ENCODE measurements around the gene RGS12. TPM values are rescaled to one million over a fixed set of nuclear protein-coding genes. Genes with fewer than 3 reads are reported as not detected.

Gene RGS12
- total RNA-seq, 1 experiment from 2014 or later: 48.5 TPM

- H3K4me3 ChIP-seq: no peak overlapping the region
- H3K27me3 ChIP-seq (replicated peaks): no peaks in the 10 kb centered on the region
- H3K4me1 ChIP-seq (replicated peaks): no peaks in the 10 kb centered on the region
- H3K36me3 ChIP-seq: no peaks in the 10 kb centered on the region
- no peaks in the 10 kb centered on the region for H3K9me3 ChIP-seq (replicated peaks)
- H3K27ac ChIP-seq: no peak overlapping the region
- no peak for DNase-seq (ENCODE audit: low read depth in 1 of 2, low spot score in 2 of 2)
Observed at GRCh38 chr4:3311489-3312171, 18.8 kb downstream of the RGS12 start.

- no peaks in the 10 kb centered on the region for H3K27me3 ChIP-seq (replicated peaks)
- H3K4me3 ChIP-seq: no peak overlapping the region
- H3K9me3 ChIP-seq (replicated peaks): no peaks in the 10 kb centered on the region
- H3K36me3 ChIP-seq: 0 out of 2 replicates have a peak, but pooled peaks cover 4% of the 10 kb centered on the region
- no peak for DNase-seq (ENCODE audit: low read depth in 1 of 2, low spot score in 2 of 2)
- no peak overlapping the region for H3K27ac ChIP-seq
- H3K4me1 ChIP-seq (replicated peaks): no peaks in the 10 kb centered on the region
Observed at GRCh38 chr4:3312362-3312761, 19.5 kb downstream of the RGS12 start.

- no peaks in the 10 kb centered on the region for H3K9me3 ChIP-seq (replicated peaks)
- no peak overlapping the region for H3K27ac ChIP-seq
- DNase-seq (ENCODE audit: low read depth in 1 of 2, low spot score in 2 of 2): no peak
- peaks cover 11% of the 10 kb centered on the region for H3K36me3 ChIP-seq
- H3K4me1 ChIP-seq (replicated peaks): no peaks in the 10 kb centered on the region
- no peak overlapping the region for H3K4me3 ChIP-seq
- no peaks in the 10 kb centered on the region for H3K27me3 ChIP-seq (replicated peaks)
Observed at GRCh38 chr4:3313139-3313538, 20.3 kb downstream of the RGS12 start.

GRCh38 chr4:3313556-3314228, 20.9 kb downstream of the RGS12 start:
- Histone ChIP-seq H3K4me3 (no peak overlapping the region), H3K27me3 (replicated peaks) (no peaks in the 10 kb centered on the region), H3K9me3 (replicated peaks) (no peaks in the 10 kb centered on the region), H3K36me3 (peaks cover 11% of the 10 kb centered on the region), H3K27ac (no peak overlapping the region), H3K4me1 (replicated peaks) (no peaks in the 10 kb centered on the region)
- no peak for DNase-seq (ENCODE audit: low read depth in 1 of 2, low spot score in 2 of 2)

GRCh38 chr4:3314706-3315260, 22.0 kb downstream of the RGS12 start:
- no peaks in the 10 kb centered on the region for H3K27me3 ChIP-seq (replicated peaks)
- no peak overlapping the region for H3K27ac ChIP-seq
- H3K4me1 ChIP-seq (replicated peaks): no peaks in the 10 kb centered on the region
- no peak overlapping the region for H3K4me3 ChIP-seq
- no peaks in the 10 kb centered on the region for H3K9me3 ChIP-seq (replicated peaks)
- H3K36me3 ChIP-seq: peaks cover 11% of the 10 kb centered on the region
- no peak for DNase-seq (ENCODE audit: low read depth in 1 of 2, low spot score in 2 of 2)

- Histone ChIP-seq H3K9me3 (replicated peaks) (no peaks in the 10 kb centered on the region), H3K27me3 (replicated peaks) (no peaks in the 10 kb centered on the region), H3K36me3 (peaks cover 11% of the 10 kb centered on the region), H3K4me3 (no peak overlapping the region), H3K4me1 (replicated peaks) (no peaks in the 10 kb centered on the region), H3K27ac (no peak overlapping the region)
- DNase-seq (ENCODE audit: low read depth in 1 of 2, low spot score in 2 of 2): no peak
Observed at GRCh38 chr4:3315566-3315965, 22.7 kb downstream of the RGS12 start.

- peaks cover 11% of the 10 kb centered on the region for H3K36me3 ChIP-seq
- no peak overlapping the region for H3K27ac ChIP-seq
- no peaks in the 10 kb centered on the region for H3K9me3 ChIP-seq (replicated peaks)
- DNase-seq (ENCODE audit: low read depth in 1 of 2, low spot score in 2 of 2): no peak
- no peaks in the 10 kb centered on the region for H3K27me3 ChIP-seq (replicated peaks)
- no peak overlapping the region for H3K4me3 ChIP-seq
- H3K4me1 ChIP-seq (replicated peaks): no peaks in the 10 kb centered on the region
Observed at GRCh38 chr4:3316146-3316545, 23.3 kb downstream of the RGS12 start.

GRCh38 chr4:3317011-3317655, 24.3 kb downstream of the RGS12 start:
- peaks cover 11% of the 10 kb centered on the region for H3K36me3 ChIP-seq
- H3K27me3 ChIP-seq (replicated peaks): no peaks in the 10 kb centered on the region
- H3K27ac ChIP-seq: no peak overlapping the region
- no peak for DNase-seq (ENCODE audit: low read depth in 1 of 2, low spot score in 2 of 2)
- H3K4me1 ChIP-seq (replicated peaks): no peaks in the 10 kb centered on the region
- no peak overlapping the region for H3K4me3 ChIP-seq
- no peaks in the 10 kb centered on the region for H3K9me3 ChIP-seq (replicated peaks)

GRCh38 chr4:3317656-3318211, 24.9 kb downstream of the RGS12 start:
- H3K36me3 ChIP-seq: peaks cover 11% of the 10 kb centered on the region
- H3K4me1 ChIP-seq (replicated peaks): no peaks in the 10 kb centered on the region
- DNase-seq (ENCODE audit: low read depth in 1 of 2, low spot score in 2 of 2): no peak

GRCh38 chr4:3318561-3319021, 25.8 kb downstream of the RGS12 start:
- H3K36me3 ChIP-seq: peaks cover 11% of the 10 kb centered on the region
- H3K27me3 ChIP-seq (replicated peaks): no peaks in the 10 kb centered on the region
- DNase-seq (ENCODE audit: low read depth in 1 of 2, low spot score in 2 of 2): no peak
- no peak overlapping the region for H3K4me3 ChIP-seq
- no peaks in the 10 kb centered on the region for H3K4me1 ChIP-seq (replicated peaks)
- no peaks in the 10 kb centered on the region for H3K9me3 ChIP-seq (replicated peaks)
- H3K27ac ChIP-seq: no peak overlapping the region

More at GRCh38 chr4:3317656-3318211, 24.9 kb downstream of the RGS12 start:
- no peak overlapping the region for H3K4me3 ChIP-seq
- H3K27ac ChIP-seq: no peak overlapping the region
- H3K9me3 ChIP-seq (replicated peaks): no peaks in the 10 kb centered on the region
- no peaks in the 10 kb centered on the region for H3K27me3 ChIP-seq (replicated peaks)

- Histone ChIP-seq H3K27me3 (replicated peaks) (no peaks in the 10 kb centered on the region), H3K36me3 (peaks cover 11% of the 10 kb centered on the region), H3K27ac (no peak overlapping the region), H3K4me1 (replicated peaks) (no peaks in the 10 kb centered on the region), H3K4me3 (no peak overlapping the region), H3K9me3 (replicated peaks) (no peaks in the 10 kb centered on the region)
- no peak for DNase-seq (ENCODE audit: low read depth in 1 of 2, low spot score in 2 of 2)
Observed at GRCh38 chr4:3320361-3321023, 27.7 kb downstream of the RGS12 start.

GRCh38 chr4:3321295-3321889, 28.6 kb downstream of the RGS12 start:
- no peaks in the 10 kb centered on the region for H3K27me3 ChIP-seq (replicated peaks)
- H3K36me3 ChIP-seq: peaks cover 11% of the 10 kb centered on the region
- H3K4me1 ChIP-seq (replicated peaks): no peaks in the 10 kb centered on the region
- H3K9me3 ChIP-seq (replicated peaks): no peaks in the 10 kb centered on the region
- DNase-seq (ENCODE audit: low read depth in 1 of 2, low spot score in 2 of 2): no peak
- H3K4me3 ChIP-seq: no peak overlapping the region
- no peak overlapping the region for H3K27ac ChIP-seq

- Histone ChIP-seq H3K36me3 (peaks cover 7% of the 10 kb centered on the region), H3K9me3 (replicated peaks) (no peaks in the 10 kb centered on the region), H3K27ac (no peak overlapping the region), H3K27me3 (replicated peaks) (no peaks in the 10 kb centered on the region), H3K4me1 (replicated peaks) (no peaks in the 10 kb centered on the region), H3K4me3 (no peak overlapping the region)
- DNase-seq (ENCODE audit: low read depth in 1 of 2, low spot score in 2 of 2): no peak
Observed at GRCh38 chr4:3322059-3322550, 29.3 kb downstream of the RGS12 start.
